ENCODE data around the gene LRRC2.
"Not testable (repeated sequence)": the region's sequence is repeated elsewhere in the genome, so short reads cannot be mapped to it uniquely, and the experiment has no call there.

Gene LRRC2

DNA sequence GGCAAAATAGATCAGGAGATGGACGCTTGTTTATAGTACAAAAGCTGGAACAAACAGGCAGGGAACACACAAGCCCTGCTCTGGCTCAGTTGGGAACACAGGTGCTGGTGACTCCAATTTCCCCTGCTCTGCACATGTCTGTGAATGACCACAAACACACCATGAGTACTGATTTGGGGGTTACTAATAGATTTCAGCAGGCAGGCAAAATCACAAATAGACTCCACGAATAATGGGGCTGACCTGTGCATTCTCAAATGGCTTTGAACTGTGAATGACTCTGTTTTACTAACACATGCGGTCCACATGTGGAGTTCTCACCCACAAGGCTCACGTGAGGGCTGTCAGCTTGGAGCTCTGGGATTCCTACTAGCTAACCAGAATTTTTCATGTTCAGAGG, 64.4 kb downstream of the LRRC2 start:
- Histone ChIP-seq H3K27ac (ENCODE audit: low read length) (no peak overlapping the region), H3K36me3 (ENCODE audit: control insufficient read depth, low read depth, low read length) (no peaks in the 10 kb centered on the region), H3K4me1 (ENCODE audit: control insufficient read depth, low read depth, low read length) (peaks cover 16% of the 10 kb centered on the region), H3K9me3 (ENCODE audit: control insufficient read depth, low read depth, low read length) (no peaks in the 10 kb centered on the region), H3K9ac (ENCODE audit: low read length) (no peak overlapping the region), H3K27me3 (ENCODE audit: control insufficient read depth, insufficient read depth, low read length) (peaks cover 3% of the 10 kb centered on the region), H3K4me3 (ENCODE audit: low read length) (no peak overlapping the region)

DNA sequence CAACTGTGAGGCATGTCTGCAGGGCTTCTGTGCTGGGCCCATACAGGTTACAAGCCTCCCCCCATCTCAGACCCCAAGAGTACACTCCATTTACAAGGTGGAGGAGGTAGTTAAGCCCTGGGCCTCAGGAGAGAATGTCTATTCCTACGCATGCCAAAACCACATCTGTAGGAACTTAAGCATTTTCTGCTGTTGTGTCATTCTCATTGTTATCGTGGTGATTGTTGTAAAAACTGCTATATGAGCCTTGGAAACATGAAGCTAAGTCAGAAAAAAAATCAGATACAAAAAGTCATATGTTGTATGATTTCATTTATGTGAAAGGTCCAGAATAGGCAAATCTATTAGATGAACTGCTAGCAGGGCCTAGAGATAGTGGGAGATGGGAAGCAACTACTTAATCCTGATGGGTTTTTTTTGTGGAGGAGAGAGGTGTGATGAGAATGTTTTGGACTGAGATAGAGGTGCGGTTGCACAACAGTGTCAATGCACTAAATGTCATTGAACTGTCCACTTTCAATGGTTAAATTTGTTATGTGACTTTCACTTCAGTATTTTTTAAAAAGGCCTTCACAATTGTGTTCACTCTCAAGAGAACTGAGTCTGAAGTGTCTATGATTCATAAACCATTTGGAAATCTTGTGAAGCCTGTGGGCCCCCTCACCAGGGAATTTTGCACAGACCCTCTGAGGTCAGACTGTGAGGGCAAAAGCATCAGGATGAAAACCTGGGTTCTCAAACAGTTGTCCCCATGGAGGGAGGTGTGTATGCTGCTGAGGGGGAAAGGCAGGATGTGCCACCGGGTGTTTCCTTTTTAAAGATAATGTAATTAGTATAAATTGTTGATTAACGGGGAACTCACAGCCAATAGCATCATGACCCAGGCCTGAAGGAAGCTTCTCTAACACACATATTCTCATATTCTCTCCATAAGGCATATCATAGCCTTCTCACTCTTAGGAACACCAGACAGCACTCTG, 65.2 kb downstream of the LRRC2 start:
- H3K9ac ChIP-seq (ENCODE audit: low read length), result no peak overlapping the region
- H3K27ac ChIP-seq (ENCODE audit: low read length), result no peak overlapping the region

DNA sequence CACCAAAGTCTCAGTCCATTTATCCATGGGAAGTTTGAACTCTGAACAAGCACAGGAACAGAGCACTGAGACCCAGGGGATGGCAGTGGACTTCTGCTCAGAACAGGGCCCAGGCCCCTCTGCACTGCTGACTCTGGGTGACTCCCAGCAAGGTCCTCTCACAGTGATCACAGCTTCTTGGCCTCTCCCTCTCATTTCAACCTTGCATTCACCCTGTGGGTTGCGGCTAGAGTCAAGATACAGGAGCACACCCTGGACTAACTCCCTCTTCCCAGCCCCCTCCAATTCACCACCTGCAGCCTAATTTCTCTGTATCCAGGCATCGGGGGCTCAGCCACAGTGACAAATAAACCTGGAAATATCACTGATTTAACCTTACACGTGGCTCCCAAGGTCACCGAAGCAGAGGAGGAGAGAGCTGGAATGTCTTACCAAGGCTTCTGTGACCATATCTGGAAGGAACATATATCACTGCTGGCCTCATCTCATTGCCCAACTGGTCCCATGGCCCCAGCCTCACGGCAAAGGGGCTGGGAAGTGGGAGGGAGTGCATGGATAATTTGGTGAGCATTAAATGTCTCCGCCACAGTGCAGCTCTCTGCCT, 67.1 kb downstream of the LRRC2 start:
- no peak overlapping the region for H3K4me3 ChIP-seq (ENCODE audit: low read length)
- no peak overlapping the region for H3K9ac ChIP-seq (ENCODE audit: low read length)
- no peaks in the 10 kb centered on the region for H3K9me3 ChIP-seq (ENCODE audit: control insufficient read depth, low read depth, low read length)
- H3K27me3 ChIP-seq (ENCODE audit: control insufficient read depth, insufficient read depth, low read length), result no peaks in the 10 kb centered on the region
- no peaks in the 10 kb centered on the region for H3K4me1 ChIP-seq (ENCODE audit: control insufficient read depth, low read depth, low read length)
- H3K27ac ChIP-seq (ENCODE audit: low read length), result no peak overlapping the region
- no peaks in the 10 kb centered on the region for H3K36me3 ChIP-seq (ENCODE audit: control insufficient read depth, low read depth, low read length)

More for the DNA sequence above, 65.2 kb downstream of the LRRC2 start:
- Histone ChIP-seq H3K27me3 (ENCODE audit: control insufficient read depth, insufficient read depth, low read length) (no peaks in the 10 kb centered on the region), H3K4me1 (ENCODE audit: control insufficient read depth, low read depth, low read length) (peaks cover 8% of the 10 kb centered on the region), H3K4me3 (ENCODE audit: low read length) (no peak overlapping the region), H3K36me3 (ENCODE audit: control insufficient read depth, low read depth, low read length) (no peaks in the 10 kb centered on the region), H3K9me3 (ENCODE audit: control insufficient read depth, low read depth, low read length) (no peaks in the 10 kb centered on the region)

DNA sequence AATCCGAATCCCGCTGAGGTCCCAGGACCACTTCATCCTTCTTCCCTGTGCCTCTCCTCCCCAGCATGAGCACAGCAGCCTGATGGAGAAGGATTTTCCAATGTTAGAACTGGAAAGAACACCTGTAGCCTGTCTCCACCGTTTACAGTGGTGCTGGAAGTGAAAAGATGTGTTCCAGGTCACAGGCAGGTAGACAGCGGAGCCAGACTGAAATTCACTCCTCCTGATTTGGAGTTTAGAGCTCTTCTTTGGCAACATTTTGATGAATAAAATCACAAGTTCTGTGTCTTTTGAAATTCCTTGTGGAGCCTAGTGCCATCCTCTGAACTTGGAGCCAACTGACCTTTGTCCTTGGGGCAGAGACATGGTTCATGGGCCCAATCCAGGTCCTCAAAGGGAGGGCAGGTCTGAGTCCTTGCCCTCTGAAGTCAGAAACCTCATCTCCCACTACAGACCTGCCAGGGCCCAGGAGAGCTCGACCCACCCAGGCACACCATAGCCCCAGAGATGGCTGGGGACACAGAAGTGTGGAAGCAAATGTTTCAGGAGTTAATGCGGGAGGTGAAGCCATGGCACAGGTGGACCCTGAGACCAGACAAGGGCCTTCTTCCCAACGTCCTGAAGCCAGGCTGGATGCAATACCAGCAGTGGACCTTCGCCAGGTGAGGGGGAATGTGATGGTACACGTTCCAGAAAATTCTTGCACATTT, 68.4 kb downstream of the LRRC2 start, which contains the start of gene RTP3:
TSS of gene RTP3 (plus strand) at position 421 of the 710 bp plus-strand sequence. CDS start at position 508, 87 bp downstream.
- H3K9me3 ChIP-seq (ENCODE audit: control insufficient read depth, low read depth, low read length), result no peaks in the 10 kb centered on the region
- no peaks in the 10 kb centered on the region for H3K4me1 ChIP-seq (ENCODE audit: control insufficient read depth, low read depth, low read length)
- no peaks in the 10 kb centered on the region for H3K36me3 ChIP-seq (ENCODE audit: control insufficient read depth, low read depth, low read length)
- no peak within 1 kb of the TSS for H3K4me3 ChIP-seq (ENCODE audit: low read length)
- no peak within 1 kb of the TSS for H3K27ac ChIP-seq (ENCODE audit: low read length)
- no peak within 1 kb of the TSS for H3K9ac ChIP-seq (ENCODE audit: low read length)
- no peaks in the 10 kb centered on the region for H3K27me3 ChIP-seq (ENCODE audit: control insufficient read depth, insufficient read depth, low read length)

DNA sequence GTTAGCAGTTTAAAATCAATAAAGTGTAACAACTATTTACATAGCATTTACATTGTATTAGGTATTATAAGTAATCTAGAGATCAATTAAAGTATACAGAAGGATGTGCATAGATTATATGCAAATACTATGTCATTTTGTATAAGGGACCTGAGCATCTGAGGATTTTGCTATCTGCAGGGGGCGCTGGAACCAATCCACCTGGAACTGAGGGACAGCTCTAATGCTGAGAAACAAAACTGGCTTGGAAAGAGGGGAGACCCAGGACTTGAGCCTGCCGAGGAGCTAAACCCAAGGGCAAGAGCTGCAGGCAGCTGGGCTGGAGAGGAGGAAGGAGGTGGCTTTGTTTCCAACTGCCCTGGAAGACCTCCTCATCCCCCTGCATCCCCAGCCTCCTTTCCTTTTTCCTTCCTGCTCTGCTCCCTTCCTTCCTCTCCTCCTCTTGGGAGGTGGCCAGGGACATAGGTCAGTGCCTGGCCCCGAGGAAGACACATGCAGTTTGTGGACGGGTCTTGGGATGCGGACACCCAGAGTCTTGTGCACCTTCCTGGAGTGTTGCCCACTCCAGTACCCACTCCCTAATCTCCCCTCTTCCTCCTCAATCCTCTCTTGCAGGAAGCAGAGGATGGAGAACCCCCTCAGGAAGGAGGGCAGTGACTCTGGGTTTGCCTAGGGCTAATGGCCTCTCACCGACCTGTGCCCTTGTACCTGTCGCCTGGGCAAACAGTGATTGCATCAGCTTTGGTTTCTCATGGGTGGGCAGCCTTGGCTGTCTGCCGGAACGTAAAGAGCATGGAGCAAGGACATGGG, 69.2 kb downstream of the LRRC2 start:
- no peaks in the 10 kb centered on the region for H3K27me3 ChIP-seq (ENCODE audit: control insufficient read depth, insufficient read depth, low read length)

DNA sequence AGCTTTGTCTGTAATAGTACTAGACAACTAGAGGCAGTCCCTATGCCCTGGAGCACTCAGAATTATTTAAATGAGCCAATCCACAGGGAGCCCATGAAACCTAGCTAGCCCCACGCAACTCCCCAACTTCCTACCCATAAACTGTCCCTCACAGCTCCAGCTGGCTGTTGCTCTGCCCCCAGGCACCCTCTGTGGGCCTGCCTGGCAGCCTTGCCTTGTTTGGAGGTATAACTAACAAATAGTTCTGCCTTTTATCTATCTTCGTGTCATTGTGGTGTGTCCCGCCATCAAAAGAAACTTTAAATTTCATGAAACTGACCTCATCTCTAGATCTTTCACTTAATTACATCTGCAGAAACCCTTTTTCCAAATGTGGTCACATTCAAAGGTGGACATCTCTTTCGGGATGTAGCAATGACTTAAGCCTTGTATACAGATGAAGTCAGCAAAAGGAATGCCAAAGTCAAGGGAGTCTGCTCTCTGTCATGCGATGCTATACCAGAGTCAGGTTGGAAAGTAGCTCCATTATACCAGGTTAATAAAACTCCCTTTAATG, 70.1 kb downstream of the LRRC2 start:
- Histone ChIP-seq H3K9me3 (ENCODE audit: control insufficient read depth, low read depth, low read length) (no peaks in the 10 kb centered on the region), H3K9ac (ENCODE audit: low read length) (no peak overlapping the region), H3K4me3 (ENCODE audit: low read length) (no peak overlapping the region), H3K36me3 (ENCODE audit: control insufficient read depth, low read depth, low read length) (no peaks in the 10 kb centered on the region), H3K27me3 (ENCODE audit: control insufficient read depth, insufficient read depth, low read length) (no peaks in the 10 kb centered on the region), H3K4me1 (ENCODE audit: control insufficient read depth, low read depth, low read length) (no peaks in the 10 kb centered on the region), H3K27ac (ENCODE audit: low read length) (no peak overlapping the region)

More for the DNA sequence above, 69.2 kb downstream of the LRRC2 start:
- H3K9me3 ChIP-seq (ENCODE audit: control insufficient read depth, low read depth, low read length), result no peaks in the 10 kb centered on the region
- no peaks in the 10 kb centered on the region for H3K4me1 ChIP-seq (ENCODE audit: control insufficient read depth, low read depth, low read length)
- H3K36me3 ChIP-seq (ENCODE audit: control insufficient read depth, low read depth, low read length), result no peaks in the 10 kb centered on the region
- H3K4me3 ChIP-seq (ENCODE audit: low read length), result no peak overlapping the region
- H3K27ac ChIP-seq (ENCODE audit: low read length), result no peak overlapping the region
- H3K9ac ChIP-seq (ENCODE audit: low read length), result no peak overlapping the region

DNA sequence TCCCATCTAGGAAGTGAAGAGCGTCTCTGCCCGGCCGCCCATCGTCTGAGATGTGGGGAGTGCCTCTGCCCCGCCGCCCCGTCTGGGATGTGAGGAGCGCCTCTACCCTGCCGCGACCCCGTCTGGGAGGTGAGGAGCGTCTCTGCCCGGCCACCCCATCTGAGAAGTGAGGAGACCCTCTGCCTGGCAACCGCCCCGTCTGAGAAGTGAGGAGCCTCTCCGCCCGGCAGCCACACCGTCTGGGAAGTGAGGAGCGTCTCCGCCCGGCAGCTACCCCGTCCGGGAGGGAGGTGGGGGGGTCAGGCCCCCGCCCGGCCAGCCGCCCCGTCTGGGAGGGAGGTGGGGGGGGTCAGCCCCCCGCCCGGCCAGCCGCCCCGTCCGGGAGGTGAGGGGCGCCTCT, 71.6 kb downstream of the LRRC2 start:
- not testable (repeated sequence) for H3K4me3 ChIP-seq (ENCODE audit: low read length); H3K27me3 ChIP-seq (ENCODE audit: control insufficient read depth, insufficient read depth, low read length); H3K9me3 ChIP-seq (ENCODE audit: control insufficient read depth, low read depth, low read length); H3K9ac ChIP-seq (ENCODE audit: low read length); H3K27ac ChIP-seq (ENCODE audit: low read length); H3K36me3 ChIP-seq (ENCODE audit: control insufficient read depth, low read depth, low read length); H3K4me1 ChIP-seq (ENCODE audit: control insufficient read depth, low read depth, low read length)

DNA sequence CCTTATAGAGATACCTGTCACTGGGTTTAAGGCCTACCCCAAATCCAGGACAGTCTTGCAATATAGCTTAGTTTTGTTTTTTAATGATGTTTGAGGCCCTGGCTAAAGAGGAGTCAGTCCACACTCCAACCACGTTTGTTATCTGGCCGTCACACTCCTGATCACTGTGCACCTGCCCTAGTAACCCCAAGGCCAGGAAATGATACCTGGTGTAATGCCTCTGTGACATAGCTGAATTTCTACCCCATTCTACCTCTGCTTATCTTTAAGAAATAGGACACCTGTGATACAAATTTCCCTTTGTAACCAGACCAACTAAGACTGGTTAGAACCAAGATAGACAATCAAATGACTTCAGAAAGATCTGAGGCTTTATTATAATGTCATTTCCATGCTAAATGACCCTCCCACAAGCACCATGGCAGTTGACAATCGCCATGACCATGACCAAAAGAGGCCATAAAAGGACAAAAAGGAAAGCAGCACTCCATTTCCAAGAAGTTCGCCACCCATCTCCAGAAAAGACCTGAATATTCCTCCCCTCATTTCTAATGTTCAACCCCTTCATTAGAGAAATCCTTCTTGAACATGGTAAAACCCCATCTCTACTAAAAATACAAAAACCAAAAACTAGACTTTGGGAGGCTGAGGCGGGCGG, 73.1 kb downstream of the LRRC2 start:
- Histone ChIP-seq H3K9ac (ENCODE audit: low read length) (no peak overlapping the region), H3K27me3 (ENCODE audit: control insufficient read depth, insufficient read depth, low read length) (no peaks in the 10 kb centered on the region), H3K4me3 (ENCODE audit: low read length) (no peak overlapping the region), H3K9me3 (ENCODE audit: control insufficient read depth, low read depth, low read length) (no peaks in the 10 kb centered on the region), H3K36me3 (ENCODE audit: control insufficient read depth, low read depth, low read length) (no peaks in the 10 kb centered on the region), H3K4me1 (ENCODE audit: control insufficient read depth, low read depth, low read length) (no peaks in the 10 kb centered on the region), H3K27ac (ENCODE audit: low read length) (no peak overlapping the region)

DNA sequence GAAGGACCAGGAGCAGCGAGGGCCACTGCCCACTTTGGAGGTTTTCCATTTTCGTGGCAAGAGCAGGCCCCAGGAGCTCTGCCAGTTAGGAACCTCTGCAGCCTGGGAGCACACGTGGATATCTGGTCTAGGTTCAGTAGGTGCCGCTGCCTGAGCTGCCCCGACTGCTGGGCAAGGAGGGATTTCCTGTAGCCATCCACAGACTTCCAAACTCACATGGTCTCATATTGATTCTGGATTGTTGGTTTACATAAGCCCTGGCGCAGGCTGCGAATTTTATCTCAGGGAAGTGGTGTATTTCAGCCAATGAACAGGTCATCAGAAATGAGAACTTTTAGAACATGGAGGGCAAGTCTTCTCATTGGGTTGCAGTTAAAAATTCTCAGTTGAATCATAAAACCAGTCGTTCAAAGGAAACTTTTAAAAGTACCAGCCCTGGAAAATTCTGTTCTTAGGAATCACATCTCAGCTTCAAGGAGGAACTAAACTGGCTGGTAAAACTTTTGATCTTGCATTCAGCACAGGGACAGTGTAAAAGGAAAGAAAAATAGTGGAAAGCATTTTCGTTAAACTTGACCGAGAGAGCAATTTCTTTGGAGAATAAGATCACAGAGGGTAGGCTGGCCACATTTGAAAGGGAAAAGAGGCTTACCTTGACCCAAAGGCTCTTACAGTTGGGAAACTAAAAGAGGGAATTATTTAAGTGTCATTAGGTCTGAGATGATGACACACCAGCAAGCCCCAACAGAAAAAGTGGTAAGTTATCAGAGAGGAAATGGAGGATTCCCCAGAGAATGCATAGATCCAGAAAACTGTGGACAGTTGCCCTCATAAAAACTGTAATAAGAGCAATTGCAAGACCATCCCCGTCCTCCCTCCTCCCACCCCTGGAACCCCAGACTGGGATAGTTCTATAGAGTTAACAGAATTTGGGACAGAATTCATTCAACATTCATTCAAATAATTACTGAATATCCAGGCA, 74.7 kb downstream of the LRRC2 start:
- no peak overlapping the region for H3K9ac ChIP-seq (ENCODE audit: low read length)
- no peaks in the 10 kb centered on the region for H3K4me1 ChIP-seq (ENCODE audit: control insufficient read depth, low read depth, low read length)
- H3K4me3 ChIP-seq (ENCODE audit: low read length), result no peak overlapping the region
- no peak overlapping the region for H3K27ac ChIP-seq (ENCODE audit: low read length)
- no peaks in the 10 kb centered on the region for H3K9me3 ChIP-seq (ENCODE audit: control insufficient read depth, low read depth, low read length)
- H3K27me3 ChIP-seq (ENCODE audit: control insufficient read depth, insufficient read depth, low read length), result no peaks in the 10 kb centered on the region
- no peaks in the 10 kb centered on the region for H3K36me3 ChIP-seq (ENCODE audit: control insufficient read depth, low read depth, low read length)
